SK-N-SH treated with all-trans-retinoic acid at 6 μM for 48 hours (cell line): Measurements from ENCODE around the gene PIK3R1.

Source experiments
- ATAC-seq: fragments of 200-7000 bp; cut with Tn5 transposase; 3 replicates; pipeline ENCODE4 v1.9.1; 2020; ENCODE audit warnings: mild to moderate bottlenecking, moderate library complexity
- ARNTL ChIP-seq: fragments of 450-650 bp; formaldehyde crosslinking; IDR thresholded peaks from 2 replicates; pipeline ENCODE4 v1.5.0; 2020; ENCODE audit warnings: low read depth, mild to moderate bottlenecking, moderate library complexity, borderline replicate concordance
- CREB5 ChIP-seq: fragments of 250-450 bp; sonication (Bioruptor Pico); IDR thresholded peaks from 2 replicates; pipeline ENCODE4 v1.5.1; 2020; ENCODE audit warnings: low read depth, mild to moderate bottlenecking, moderate library complexity
- CSRNP3 ChIP-seq: fragments of 250-450 bp; sonication (Bioruptor Pico); IDR thresholded peaks from 2 replicates; pipeline ENCODE4 v1.5.1; 2021; ENCODE audit warnings: mild to moderate bottlenecking, moderate library complexity
- ESRRG ChIP-seq: fragments of 250-450 bp; sonication (Bioruptor Pico); IDR thresholded peaks from 2 replicates; pipeline ENCODE4 v1.6.1; 2021; ENCODE audit warnings: mild to moderate bottlenecking
- GLIS3 ChIP-seq: fragments of 250-450 bp; sonication (Bioruptor Pico); IDR thresholded peaks from 2 replicates; pipeline ENCODE4 v1.5.0; 2020; ENCODE audit warnings: mild to moderate bottlenecking, moderate library complexity
- ISL1 ChIP-seq: fragments of 250-450 bp; sonication (Bioruptor Pico); IDR thresholded peaks from 2 replicates; pipeline ENCODE4 v2.1.2; 2022; ENCODE audit warnings: mild to moderate bottlenecking, moderate library complexity
- OSR1 ChIP-seq: fragments of 250-450 bp; sonication (Bioruptor Pico); IDR thresholded peaks from 2 replicates; pipeline ENCODE4 v1.8.0; 2022; ENCODE audit warnings: moderate library complexity, mild to moderate bottlenecking, inconsistent platforms
- PATZ1 ChIP-seq: fragments of 250-450 bp; sonication (Bioruptor Pico); IDR thresholded peaks from 2 replicates; pipeline ENCODE4 v1.8.0; 2020; ENCODE audit warnings: mild to moderate bottlenecking, moderate library complexity, borderline replicate concordance
- POU6F1 ChIP-seq: fragments of 250-450 bp; sonication (Bioruptor Pico); IDR thresholded peaks from 2 replicates; pipeline ENCODE4 v1.8.0; 2021; ENCODE audit warnings: low read depth, mild to moderate bottlenecking, moderate library complexity, borderline replicate concordance
- PPARA ChIP-seq: fragments of 250-450 bp; sonication (Bioruptor Pico); IDR thresholded peaks from 2 replicates; pipeline ENCODE4 v1.5.0; 2020; ENCODE audit warnings: mild to moderate bottlenecking, borderline replicate concordance
- RARB ChIP-seq: fragments of 250-450 bp; sonication (Bioruptor Pico); IDR thresholded peaks from 2 replicates; pipeline ENCODE4 v1.8.0; 2021; ENCODE audit warnings: mild to moderate bottlenecking, moderate library complexity
- SNAI2 ChIP-seq: fragments of 250-450 bp; sonication (Bioruptor Pico); IDR thresholded peaks from 2 replicates; pipeline ENCODE4 v1.5.0; 2020; ENCODE audit warnings: mild to moderate bottlenecking, moderate library complexity
- TCF4 ChIP-seq: fragments of 250-450 bp; sonication (Bioruptor Pico); IDR thresholded peaks from 2 replicates; pipeline ENCODE4 v1.8.0; 2021; ENCODE audit warnings: mild to moderate bottlenecking, moderate library complexity, borderline replicate concordance
- TSHZ2 ChIP-seq: fragments of 250-450 bp; sonication (Bioruptor Pico); IDR thresholded peaks from 2 replicates; pipeline ENCODE4 v1.5.0; 2020; ENCODE audit warnings: mild to moderate bottlenecking, moderate library complexity
- ZC3H10 ChIP-seq: fragments of 250-450 bp; sonication (Bioruptor Pico); IDR thresholded peaks from 2 replicates; pipeline ENCODE4 v1.5.1; 2021; ENCODE audit warnings: mild to moderate bottlenecking, moderate library complexity
- ZFP3 ChIP-seq: fragments of 250-450 bp; sonication (Bioruptor Pico); IDR thresholded peaks from 2 replicates; pipeline ENCODE4 v1.5.0; 2020; ENCODE audit warnings: mild to moderate bottlenecking, moderate library complexity
- ZFP30 ChIP-seq: fragments of 450-650 bp; formaldehyde crosslinking; IDR thresholded peaks from 2 replicates; pipeline ENCODE4 v1.5.0; 2022; ENCODE audit warnings: mild to moderate bottlenecking, moderate library complexity
- ZNF70 ChIP-seq: fragments of 450-650 bp; formaldehyde crosslinking; IDR thresholded peaks from 2 replicates; pipeline ENCODE4 v1.5.0; 2020; ENCODE audit warnings: mild to moderate bottlenecking, moderate library complexity

The PIK3R1 gene

GRCh38 chr5:68325065-68325580 lies 109.6 kb downstream of the PIK3R1 start:
- TF ChIP-seq SNAI2, result no peak
- TF ChIP-seq ZFP30 (CRISPR knock-in tag), result no peak
- no peak for TF ChIP-seq POU6F1 (CRISPR knock-in tag)
- TF ChIP-seq PATZ1 (CRISPR knock-in tag), result no peak
- TF ChIP-seq ISL1 (CRISPR knock-in tag), result no peak
- no peak for TF ChIP-seq PPARA (CRISPR knock-in tag)
- no peak for TF ChIP-seq CSRNP3
- TF ChIP-seq ZC3H10 (CRISPR knock-in tag), result no peak
- TF ChIP-seq TCF4 (CRISPR knock-in tag), result no peak
- no peak for TF ChIP-seq GLIS3 (CRISPR knock-in tag)
- no peak for TF ChIP-seq ARNTL (CRISPR knock-in tag)
- no peak for TF ChIP-seq ZNF70
- TF ChIP-seq, all 23 proteins: peak for 0
- no peak for ATAC-seq

GRCh38 chr5:68329554-68330255 lies 114.1 kb downstream of the PIK3R1 start:
- TF ChIP-seq ESRRG (CRISPR knock-in tag) (no peak), ZNF70 (no peak), PATZ1 (CRISPR knock-in tag) (no peak), TCF4 (CRISPR knock-in tag) (no peak), ZFP3 (CRISPR knock-in tag) (no peak), OSR1 (CRISPR knock-in tag) (no peak), CSRNP3 (no peak), ZFP30 (CRISPR knock-in tag) (no peak), RARB (no peak), TSHZ2 (no peak), CREB5 (CRISPR knock-in tag) (no peak), POU6F1 (CRISPR knock-in tag) (no peak)
- TF ChIP-seq, all 23 proteins: peak for 0
- no peak for ATAC-seq
